HG03521 (cell line): ENCODE data around the gene NFIX.

Experiments
- ATAC-seq: cut with Tn5 transposase; IDR thresholded peaks from one replicate; pipeline ENCODE4 v1.9.1; 2021; ENCODE audit warnings: mild to moderate bottlenecking, moderate library complexity; ENCODE audit not compliant: unreplicated experiment

The NFIX gene

GRCh38 chr19:13069415-13070359 is 74.4 kb downstream of the NFIX start:
- ATAC-seq, result no peak

GRCh38 chr19:13070425-13071140 is 75.3 kb downstream of the NFIX start:
- ATAC-seq, result no peak

GRCh38 chr19:13071444-13072187 is 76.3 kb downstream of the NFIX start:
- ATAC-seq, result no peak

DNA sequence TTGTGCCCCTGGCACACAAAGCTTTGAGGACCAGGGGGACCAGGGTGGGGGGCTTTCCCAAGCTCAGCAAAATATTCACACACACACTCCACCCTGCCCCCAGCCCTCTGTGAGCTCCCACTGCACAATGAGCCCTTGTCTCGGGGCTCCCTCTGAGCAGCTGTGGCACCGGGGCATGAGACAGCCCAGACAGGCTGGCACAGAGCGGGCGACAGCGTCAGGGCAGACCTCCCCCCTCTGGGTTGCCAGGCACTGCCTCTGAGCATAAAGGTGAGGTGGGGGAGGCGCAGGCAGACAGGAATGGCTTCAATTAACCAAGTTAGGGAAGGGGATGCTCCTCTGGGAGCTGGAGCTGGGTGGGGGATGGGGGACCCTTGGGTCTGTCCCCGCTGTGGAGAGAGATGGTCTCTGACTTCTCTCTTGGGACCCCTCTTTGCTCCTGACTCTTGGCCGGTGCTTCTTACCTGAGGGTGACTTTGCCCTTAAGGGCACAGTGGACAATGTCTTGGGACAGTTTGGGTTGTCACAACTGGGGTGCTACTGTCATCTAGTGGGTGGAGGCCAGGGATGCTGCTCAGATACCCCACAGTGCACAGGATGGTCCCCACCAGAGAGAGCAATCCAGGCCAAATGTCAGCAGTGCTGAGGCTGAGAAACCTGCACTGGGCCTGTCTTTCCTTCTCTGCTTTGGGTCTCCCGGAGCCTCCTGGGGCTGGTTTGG is 77.1 kb downstream of the NFIX start:
- no peak for ATAC-seq

DNA sequence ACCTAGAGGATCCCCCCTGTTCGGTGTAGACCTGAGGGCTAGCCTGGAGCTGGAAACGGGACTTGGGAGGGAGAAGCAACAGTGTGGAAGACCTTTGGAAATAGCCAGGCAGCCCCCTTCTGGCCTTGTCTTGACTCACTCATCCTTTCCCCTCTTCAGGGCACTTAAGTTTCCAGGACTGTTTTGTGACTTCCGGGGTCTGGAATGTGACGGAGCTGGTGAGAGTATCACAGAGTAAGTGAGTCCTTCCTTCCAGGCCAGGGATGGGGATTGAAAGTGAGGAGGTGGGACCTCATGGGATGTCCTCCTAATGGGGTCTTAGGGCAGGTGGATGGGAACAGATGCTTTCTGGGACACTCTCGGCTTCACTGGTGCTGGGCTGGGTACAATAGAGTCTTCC is 78.0 kb downstream of the NFIX start:
- no peak for ATAC-seq

DNA sequence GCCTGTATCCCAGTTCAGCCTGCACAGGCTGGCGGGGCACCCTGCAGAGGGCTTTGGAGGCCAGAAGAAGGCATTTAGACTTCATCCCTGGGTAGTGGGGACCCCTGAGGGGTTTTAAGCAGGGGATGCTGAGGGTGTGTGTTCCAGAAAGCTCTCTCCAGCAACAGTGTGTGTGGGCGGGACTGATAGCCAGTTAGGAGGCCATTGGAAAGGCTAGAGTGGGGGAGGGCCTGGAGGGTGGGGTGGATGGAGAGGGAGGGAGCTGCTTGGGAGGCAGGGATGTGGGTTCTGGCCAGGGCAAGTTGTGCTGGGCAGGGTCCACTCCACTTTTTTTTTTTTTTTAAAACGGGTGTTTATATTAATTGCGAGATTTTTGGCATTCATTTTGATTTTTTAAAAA is 79.1 kb downstream of the NFIX start:
- ATAC-seq, result no peak

DNA sequence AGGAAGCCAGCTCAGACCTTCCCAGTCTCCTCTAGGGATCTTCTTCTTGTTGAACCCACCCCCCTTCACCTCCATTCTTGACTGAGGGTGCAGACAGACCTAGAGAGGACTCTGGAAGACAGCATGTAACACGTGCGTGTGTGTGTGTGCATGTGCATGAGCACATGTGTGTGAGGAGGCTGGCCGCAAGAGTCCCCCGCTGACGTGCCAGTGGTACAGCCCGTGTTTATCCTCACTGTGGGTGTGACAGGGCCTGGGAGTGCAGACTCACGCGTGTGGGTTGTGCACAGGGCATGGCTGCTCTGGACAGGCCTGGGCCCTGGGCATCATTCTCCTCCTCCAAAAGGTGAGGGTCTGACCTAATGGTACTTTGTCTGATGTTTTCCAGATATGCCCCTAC is 81.0 kb downstream of the NFIX start:
- ATAC-seq, result no peak

DNA sequence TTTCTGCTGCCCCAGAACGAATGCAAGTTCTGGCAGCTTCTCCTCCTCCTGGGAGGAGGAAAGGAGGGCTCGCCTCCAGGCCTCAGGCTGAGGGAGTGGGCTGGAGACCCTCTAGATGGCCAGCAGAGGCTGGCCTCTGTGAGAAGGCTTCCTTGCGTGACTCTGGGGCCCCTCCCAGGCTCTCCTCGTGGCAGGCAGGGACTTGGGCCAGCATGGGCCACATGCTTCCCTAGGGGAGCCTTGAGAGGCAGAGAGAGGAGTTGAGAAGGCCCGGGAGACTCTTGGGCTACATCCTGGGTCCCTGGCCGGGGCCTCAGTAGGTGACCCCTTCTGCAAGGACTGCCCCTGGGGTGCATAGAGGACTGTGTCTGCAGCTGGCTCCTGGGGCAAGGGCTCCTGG is 81.5 kb downstream of the NFIX start:
- ATAC-seq, result no peak

GRCh38 chr19:13077240-13077639 is 82.0 kb downstream of the NFIX start:
- no peak for ATAC-seq

- no peak for ATAC-seq
These were observed 83.1 kb downstream of the NFIX start for GRCh38 chr19:13078381-13078780.

GRCh38 chr19:13078897-13079541 is 83.7 kb downstream of the NFIX start:
- no peak for ATAC-seq

DNA sequence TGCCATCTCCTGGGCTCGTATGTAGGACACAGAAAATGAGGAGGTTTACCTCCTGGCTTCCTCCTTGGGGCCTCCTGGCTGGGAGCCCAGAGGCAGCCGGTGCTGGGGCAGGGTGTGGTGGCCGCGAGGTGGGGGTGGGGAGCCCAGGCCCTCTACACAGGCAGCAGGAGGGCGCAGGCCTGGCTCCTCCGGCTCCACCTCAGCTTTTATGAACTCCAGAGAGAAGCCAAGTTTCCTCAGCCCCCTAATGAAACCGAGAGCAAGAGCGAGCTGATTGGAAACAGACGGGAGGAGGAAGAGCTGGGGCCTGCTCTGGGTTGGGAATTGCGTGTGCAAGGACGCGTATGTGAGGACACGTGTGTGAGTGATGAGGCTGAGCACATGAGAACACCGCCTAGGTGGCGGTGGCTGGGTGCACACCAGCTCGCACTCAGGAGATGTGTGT is 84.3 kb downstream of the NFIX start:
- ATAC-seq, result no peak

DNA sequence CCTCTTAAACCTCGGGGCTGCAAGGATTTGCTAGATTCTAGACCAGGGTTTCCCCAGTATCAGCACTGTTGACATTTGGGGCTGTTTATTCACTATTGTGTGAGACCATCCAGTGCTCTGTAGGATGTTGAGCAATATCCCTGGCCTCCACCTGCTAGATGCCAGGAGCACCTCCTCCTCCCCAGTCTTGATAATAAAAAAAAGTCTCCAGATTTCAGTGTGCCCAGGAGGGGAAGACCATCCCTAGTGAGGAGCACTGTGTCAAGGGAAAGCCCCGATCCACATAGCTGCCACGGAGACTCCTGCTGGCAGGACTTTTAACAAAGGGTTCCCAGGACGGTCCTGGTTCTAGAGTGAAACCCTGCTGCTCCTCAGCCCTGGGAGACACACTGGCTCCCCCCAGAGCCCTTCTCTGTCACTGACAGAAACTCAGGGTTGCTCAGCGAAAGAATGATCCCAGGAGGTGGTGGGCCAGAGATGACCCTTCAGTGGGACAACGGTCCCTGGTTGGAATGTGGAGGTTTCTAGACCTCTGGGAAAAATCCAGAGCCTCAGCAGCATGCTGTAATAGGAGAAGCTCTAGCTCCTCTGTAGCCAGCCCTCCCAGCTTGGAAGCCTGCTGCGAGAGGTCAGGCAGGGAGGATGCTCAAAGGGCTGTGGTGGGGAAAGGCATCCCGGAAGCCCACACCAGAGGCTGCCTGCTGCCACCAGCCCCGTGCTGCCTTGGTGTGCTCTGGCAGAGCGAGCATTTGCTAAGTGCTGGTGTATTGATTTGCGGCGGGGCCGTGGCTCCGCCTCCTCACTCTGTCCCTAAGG is 87.1 kb downstream of the NFIX start:
- no peak for ATAC-seq

DNA sequence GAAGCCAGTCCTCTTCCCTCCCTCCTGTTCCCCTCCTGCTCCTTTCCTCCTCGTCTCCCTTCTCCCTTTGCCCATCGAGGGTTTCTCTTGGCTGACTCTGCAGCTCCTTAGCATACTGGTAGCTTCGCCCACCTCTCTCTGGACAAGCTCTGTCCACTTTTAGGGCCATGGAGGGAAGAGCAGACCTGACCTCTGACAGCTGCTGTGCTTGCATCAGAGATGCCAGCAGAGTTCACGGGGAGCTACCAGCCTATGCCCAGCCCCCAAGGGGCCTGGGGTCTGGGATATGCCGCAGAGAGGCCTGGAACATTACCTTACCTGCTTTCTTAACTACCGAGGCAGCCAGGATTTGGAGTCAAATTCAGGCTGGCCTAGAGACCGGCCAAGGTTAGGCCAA is 87.7 kb downstream of the NFIX start:
- no peak for ATAC-seq

DNA sequence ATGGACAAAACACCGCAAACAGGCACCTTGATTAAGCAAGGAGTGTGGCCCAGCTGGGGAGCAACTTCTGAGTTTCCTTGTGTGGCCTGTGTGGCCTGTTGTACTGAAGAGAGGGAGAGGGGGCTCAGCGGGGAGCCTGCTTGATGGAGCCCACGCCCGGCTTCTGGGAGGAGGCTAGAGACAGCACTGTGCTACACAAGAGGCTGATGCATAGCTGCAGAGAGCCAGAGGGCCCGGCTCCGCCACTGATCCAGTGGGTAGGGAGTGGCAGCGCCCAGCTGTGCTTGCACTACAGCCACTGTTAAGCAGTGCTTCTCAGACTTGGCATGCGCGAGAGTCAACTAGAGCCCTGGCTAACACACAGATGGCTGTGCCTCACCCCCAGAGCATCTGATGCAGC is 88.4 kb downstream of the NFIX start:
- ATAC-seq, result no peak

DNA sequence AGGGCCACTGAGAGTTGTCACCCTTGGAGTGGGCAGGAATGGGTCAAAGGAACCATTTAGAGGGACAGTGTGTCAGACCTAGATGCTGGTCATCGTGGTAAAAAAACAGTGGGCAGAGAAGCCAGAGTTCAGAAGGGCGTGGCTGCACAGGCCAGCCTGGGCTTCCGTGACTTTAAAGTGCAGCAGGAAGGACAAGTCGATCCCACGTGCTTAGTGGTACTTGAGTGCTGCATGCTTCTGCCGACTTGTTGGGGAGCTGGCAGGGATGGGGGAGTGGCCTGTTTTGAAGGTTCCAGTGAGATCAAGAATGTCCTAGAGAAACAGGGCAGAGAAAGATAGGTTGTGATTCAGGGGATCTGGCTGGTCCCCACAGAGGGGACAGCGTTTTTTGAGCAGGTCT is 90.4 kb downstream of the NFIX start:
- no peak for ATAC-seq

DNA sequence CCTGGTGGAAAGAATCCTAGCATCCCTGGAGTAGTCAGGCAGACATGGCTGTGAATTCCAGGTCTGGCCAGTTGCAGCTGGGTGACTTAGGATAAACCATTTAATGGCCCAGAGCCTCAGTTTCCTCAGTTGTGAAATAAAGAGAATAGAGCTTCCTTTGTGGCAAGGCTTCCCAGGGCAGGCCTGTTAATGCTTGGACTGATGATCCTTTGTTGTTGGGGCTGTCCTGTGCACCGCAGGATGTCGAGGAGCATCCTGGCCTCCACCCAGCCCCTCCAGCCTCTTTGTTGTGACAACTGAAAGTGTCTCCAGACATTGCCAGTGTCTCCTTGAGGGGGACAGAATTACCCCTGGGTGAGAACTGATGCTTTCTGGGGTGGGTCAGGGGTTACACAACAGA is 91.1 kb downstream of the NFIX start:
- no peak for ATAC-seq

GRCh38 chr19:13087295-13087694 is 92.0 kb downstream of the NFIX start:
- ATAC-seq, result no peak

DNA sequence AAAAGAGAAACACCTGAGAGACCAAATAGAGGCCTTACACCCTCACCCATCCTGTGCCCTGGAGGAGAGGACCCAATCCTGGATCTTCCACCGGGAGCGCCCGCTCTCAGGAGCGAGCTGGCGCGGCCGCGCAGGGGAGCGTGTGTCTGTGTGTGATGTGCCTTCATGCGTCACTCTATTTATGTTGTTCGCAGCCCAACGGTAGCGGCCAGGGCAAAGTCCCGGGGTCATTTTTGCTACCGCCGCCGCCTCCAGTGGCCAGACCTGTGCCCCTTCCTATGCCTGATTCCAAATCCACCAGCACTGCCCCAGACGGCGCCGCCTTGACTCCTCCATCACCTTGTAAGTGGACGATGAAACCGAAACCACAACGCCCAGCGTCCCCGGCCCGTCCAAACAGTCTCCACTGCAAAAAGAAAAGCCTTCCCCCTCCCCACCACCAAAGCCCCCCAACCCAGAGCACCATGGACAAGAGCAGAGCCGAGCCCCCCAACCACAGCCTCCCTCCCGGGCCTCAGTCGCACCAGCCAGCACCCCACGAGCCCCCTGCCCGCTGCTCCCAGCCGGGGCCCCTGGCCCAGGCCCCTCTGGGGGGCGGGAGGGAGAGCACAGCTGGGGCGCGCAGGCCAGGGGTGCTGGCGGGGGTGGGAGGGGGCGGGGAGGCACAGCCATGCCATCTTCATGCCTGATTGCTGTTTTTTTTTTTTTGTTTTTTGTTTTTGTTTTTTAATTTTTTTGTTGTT is 92.7 kb downstream of the NFIX start:
- ATAC-seq, result no peak
